Hair follicle dermal papilla cell (primary cell): Measurements from ENCODE around the gene GRM1. TPM values are rescaled to one million over a fixed set of nuclear protein-coding genes. Genes with fewer than 3 reads are reported as not detected.

Experiments used
- small RNA-seq: library from RNA; depleted of rRNA; stranded (forward); fragments of <200 nt; gene quantifications from one replicate; pipeline ENCODE3, GENCODE V24; 2012
- total RNA-seq: library from RNA; depleted of rRNA; stranded (reverse); fragments of >200 nt; gene quantifications from 2 replicates; pipeline ENCODE4 v1.2.3, GENCODE V29; 2012

Gene GRM1
- 0.12 and 0.16 TPM in 2 replicates for total RNA-seq

DNA sequence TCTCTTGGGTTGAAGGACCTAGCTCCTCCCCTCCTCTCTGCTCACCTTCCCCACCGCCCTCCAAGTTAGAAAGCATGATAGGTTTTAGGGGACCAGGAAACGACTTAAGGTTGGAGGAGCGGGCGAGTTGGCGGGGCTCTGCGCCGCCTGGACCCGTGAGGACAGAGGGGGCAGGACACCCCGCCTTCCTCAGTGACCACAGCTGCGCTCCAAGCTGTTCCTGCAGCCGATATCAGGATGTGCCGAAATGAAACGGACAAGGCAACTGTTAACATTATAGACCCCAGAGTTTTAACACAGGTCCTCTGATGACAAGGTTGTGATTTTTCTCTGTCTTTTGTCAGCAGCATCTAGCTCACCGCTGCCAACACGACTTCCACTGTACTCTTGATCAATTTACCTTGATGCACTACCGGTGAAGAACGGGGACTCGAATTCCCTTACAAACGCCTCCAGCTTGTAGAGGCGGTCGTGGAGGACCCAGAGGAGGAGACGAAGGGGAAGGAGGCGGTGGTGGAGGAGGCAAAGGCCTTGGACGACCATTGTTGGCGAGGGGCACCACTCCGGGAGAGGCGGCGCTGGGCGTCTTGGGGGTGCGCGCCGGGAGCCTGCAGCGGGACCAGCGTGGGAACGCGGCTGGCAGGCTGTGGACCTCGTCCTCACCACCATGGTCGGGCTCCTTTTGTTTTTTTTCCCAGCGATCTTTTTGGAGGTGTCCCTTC is at the start of gene GRM1:
TSS of gene GRM1 (plus strand) at position 212 of the 722 bp plus-strand sequence. CDS start at position 668, 456 bp downstream.

Small RNAs within 50 kb of the gene (small RNA-seq; reads per million reads assigned to genes)
- gene RNA5SP222: not detected

Other genes with a start within 250 kb of the GRM1 start
- 20.9 and 25.8 TPM in 2 replicates for gene FBXO30, start 214.3 kb upstream of the GRM1 start, total RNA-seq
- gene SHPRH, start 64.7 kb upstream of the GRM1 start, total RNA-seq: 17.1 and 25.3 TPM in 2 replicates